Progenitor cell of endocrine pancreas (in vitro differentiated cells): Measurements from ENCODE around the gene HJV. TPM values are rescaled to one million over a fixed set of nuclear protein-coding genes. Genes with fewer than 3 reads are reported as not detected.

ENCODE experiments used
- DNase-seq: peaks from one replicate; pipeline ENCODE4 v3.0.0; 2021; ENCODE audit warnings: low spot score; ENCODE audit not compliant: unreplicated experiment
- H3K27ac Mint-ChIP-seq: 2 replicates; pipeline ENCODE4 v1.8.0; 2021; ENCODE audit warnings: mild to moderate bottlenecking, moderate library complexity, mixed read lengths
- H3K27me3 Mint-ChIP-seq: 2 replicates; pipeline ENCODE4 v1.8.0; 2021; ENCODE audit warnings: mixed read lengths
- H3K36me3 Mint-ChIP-seq: 2 replicates; pipeline ENCODE4 v1.8.0; 2022; ENCODE audit warnings: mixed read lengths; ENCODE audit not compliant: insufficient read depth
- H3K4me1 Mint-ChIP-seq: 2 replicates; pipeline ENCODE4 v1.8.0; 2021; ENCODE audit warnings: low read depth, mixed read lengths
- H3K4me3 Mint-ChIP-seq: 2 replicates; pipeline ENCODE4 v1.8.0; 2021; ENCODE audit warnings: low read depth, mild to moderate bottlenecking, moderate library complexity, mixed read lengths
- H3K9me3 Mint-ChIP-seq: 2 replicates; pipeline ENCODE4 v1.8.0; 2021; ENCODE audit warnings: low read depth, mixed read lengths
- total RNA-seq: library from RNA; stranded (reverse); gene quantifications from 2 replicates; pipeline ENCODE4 v1.2.1, GENCODE V29; 2021
- TF ChIP-seq, protein P1 (sequence below): fragments of 200-600 bp; sonication (generic); IDR thresholded peaks from one replicate; pipeline ENCODE4 v1.5.0; 2021; ENCODE audit warnings: antibody characterized with exemption, mild to moderate bottlenecking; ENCODE audit not compliant: unreplicated experiment

Gene HJV
- total RNA-seq, 1 donor from 2014 or later: not detected

DNA sequence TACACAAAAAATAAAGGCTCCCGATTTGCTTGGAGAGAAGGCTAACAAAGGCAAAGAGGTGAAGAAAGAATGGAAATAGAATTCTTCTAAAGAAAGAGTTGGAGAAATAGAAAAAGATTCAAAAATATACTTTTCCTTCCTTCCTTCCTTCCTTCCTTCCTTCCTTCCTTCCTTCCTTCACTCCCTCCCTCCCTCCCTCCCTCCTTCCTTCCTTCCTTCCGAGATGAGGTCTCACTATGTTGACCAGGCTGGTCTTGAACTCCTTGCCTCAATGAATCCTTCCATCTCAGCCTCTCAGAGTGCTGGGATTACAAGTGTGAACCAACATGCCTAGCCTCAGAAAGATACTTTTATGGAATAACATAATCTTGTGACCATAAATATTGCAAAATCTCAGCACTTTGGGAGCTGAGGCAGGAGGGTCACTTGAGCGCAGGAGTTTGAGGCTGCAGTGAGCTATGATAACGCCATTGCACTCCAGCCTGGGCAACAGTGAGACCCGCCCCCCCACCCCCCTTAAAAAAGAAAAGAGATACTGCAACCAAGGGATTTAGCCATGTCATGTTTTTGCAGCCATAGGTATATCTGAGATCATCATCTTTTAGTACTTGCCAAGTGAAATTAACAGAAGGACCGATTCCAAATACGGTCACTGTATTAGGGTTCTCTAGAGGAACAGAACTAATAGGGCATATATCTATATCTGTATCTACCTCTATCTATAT is 1.0 kb upstream of the HJV start:
- DNase-seq: no peak
- H3K4me1 Mint-ChIP-seq: peaks cover 5% of the 10 kb centered on the region

DNA sequence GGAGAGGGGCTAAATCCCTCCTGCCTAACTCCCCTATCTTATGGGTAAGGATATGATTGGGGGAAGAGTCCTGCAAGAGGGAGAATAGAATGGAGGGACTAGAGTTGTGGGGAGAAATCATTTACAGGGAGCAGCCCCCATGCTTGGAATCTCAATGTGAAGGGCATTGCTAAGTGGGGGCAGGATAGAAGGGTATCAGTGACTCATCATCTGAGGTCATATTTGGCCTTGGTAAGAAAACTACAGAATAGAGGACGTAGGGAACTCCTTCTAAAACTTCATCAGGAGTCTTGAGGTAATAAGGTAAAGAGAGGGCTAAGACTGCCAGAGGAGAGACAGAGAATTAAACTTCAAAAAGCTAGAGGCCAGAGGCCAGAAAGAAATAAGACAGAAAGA is 487 bp downstream of the HJV start:
- DNase-seq: no peak
- H3K27me3 Mint-ChIP-seq: peaks cover 52% of the 10 kb centered on the region
- H3K9me3 Mint-ChIP-seq: no peaks in the 10 kb centered on the region
- H3K27ac Mint-ChIP-seq: no peak overlapping the region
- peaks cover 5% of the 10 kb centered on the region for H3K4me1 Mint-ChIP-seq
- no peaks in the 10 kb centered on the region for H3K36me3 Mint-ChIP-seq
- TF ChIP-seq, protein P1, sequence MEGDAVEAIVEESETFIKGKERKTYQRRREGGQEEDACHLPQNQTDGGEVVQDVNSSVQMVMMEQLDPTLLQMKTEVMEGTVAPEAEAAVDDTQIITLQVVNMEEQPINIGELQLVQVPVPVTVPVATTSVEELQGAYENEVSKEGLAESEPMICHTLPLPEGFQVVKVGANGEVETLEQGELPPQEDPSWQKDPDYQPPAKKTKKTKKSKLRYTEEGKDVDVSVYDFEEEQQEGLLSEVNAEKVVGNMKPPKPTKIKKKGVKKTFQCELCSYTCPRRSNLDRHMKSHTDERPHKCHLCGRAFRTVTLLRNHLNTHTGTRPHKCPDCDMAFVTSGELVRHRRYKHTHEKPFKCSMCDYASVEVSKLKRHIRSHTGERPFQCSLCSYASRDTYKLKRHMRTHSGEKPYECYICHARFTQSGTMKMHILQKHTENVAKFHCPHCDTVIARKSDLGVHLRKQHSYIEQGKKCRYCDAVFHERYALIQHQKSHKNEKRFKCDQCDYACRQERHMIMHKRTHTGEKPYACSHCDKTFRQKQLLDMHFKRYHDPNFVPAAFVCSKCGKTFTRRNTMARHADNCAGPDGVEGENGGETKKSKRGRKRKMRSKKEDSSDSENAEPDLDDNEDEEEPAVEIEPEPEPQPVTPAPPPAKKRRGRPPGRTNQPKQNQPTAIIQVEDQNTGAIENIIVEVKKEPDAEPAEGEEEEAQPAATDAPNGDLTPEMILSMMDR: no peak
- no peak overlapping the region for H3K4me3 Mint-ChIP-seq

More for the DNA sequence above, 1.0 kb upstream of the HJV start:
- Mint-ChIP-seq H3K27me3 (peaks cover 38% of the 10 kb centered on the region), H3K36me3 (no peaks in the 10 kb centered on the region), H3K4me3 (no peak overlapping the region), H3K27ac (no peak overlapping the region), H3K9me3 (no peaks in the 10 kb centered on the region)
- TF ChIP-seq, protein P1: no peak

GRCh38 chr1:146020058-146021049 is 1.2 kb downstream of the HJV start:
- Mint-ChIP-seq H3K4me1 (peaks cover 5% of the 10 kb centered on the region), H3K36me3 (no peaks in the 10 kb centered on the region), H3K27ac (no peak overlapping the region), H3K4me3 (no peak overlapping the region), H3K9me3 (no peaks in the 10 kb centered on the region), H3K27me3 (peaks cover 55% of the 10 kb centered on the region)
- DNase-seq: no peak
- TF ChIP-seq, protein P1: no peak

GRCh38 chr1:146019231-146020057 is 2.1 kb downstream of the HJV start:
- H3K9me3 Mint-ChIP-seq: no peaks in the 10 kb centered on the region
- no peak for DNase-seq
- H3K4me3 Mint-ChIP-seq: no peak overlapping the region
- H3K36me3 Mint-ChIP-seq: no peaks in the 10 kb centered on the region
- H3K27ac Mint-ChIP-seq: no peak overlapping the region
- H3K4me1 Mint-ChIP-seq: peaks cover 5% of the 10 kb centered on the region
- peaks cover 60% of the 10 kb centered on the region for H3K27me3 Mint-ChIP-seq
- TF ChIP-seq, protein P1: no peak
